Spinal cord (tissue), 10 donors: ENCODE data around the gene RAPGEF1. TPM values are rescaled to one million over a fixed set of nuclear protein-coding genes. Genes with fewer than 3 reads are reported as not detected.
"Not testable (repeated sequence)": the region's sequence is repeated elsewhere in the genome, so short reads cannot be mapped to it uniquely, and the experiment has no call there.

Experiments
- DNase-seq, 6 donors: peaks; one replicate each; pipeline versions ENCODE4 v3.0.0 to v3.0.0-alpha.2; 2013 to 2015; ENCODE audit warnings: low spot score in 6 of 6, low read depth in 4 of 6
- H3K27ac ChIP-seq: one replicate; pipeline ENCODE4 v1.5.1; 2013; ENCODE audit warnings: low read depth, low read length, control low read depth
- H3K27me3 ChIP-seq: one replicate; pipeline ENCODE4 v1.6.1; 2013; ENCODE audit warnings: low read length; ENCODE audit not compliant: control insufficient read depth, insufficient read depth
- H3K36me3 ChIP-seq: one replicate; pipeline ENCODE4 v1.6.1; 2013; ENCODE audit warnings: low read length; ENCODE audit not compliant: control insufficient read depth, insufficient read depth
- H3K4me1 ChIP-seq: one replicate; pipeline ENCODE4 v1.6.1; 2013; ENCODE audit warnings: low read length; ENCODE audit not compliant: control insufficient read depth, insufficient read depth
- H3K4me3 ChIP-seq: one replicate; pipeline ENCODE4 v1.5.1; 2013; ENCODE audit warnings: low read depth, low read length, control low read depth
- H3K9me3 ChIP-seq: one replicate; pipeline ENCODE4 v1.6.1; 2013; ENCODE audit warnings: low read length; ENCODE audit not compliant: control insufficient read depth, insufficient read depth
- WGBS: methylation state at CpG from one replicate; pipeline ENCODE4 v1.1.5; 2013; ENCODE audit warnings: missing lambda C conversion rate; ENCODE audit not compliant: insufficient coverage; 5-methylcytosine and 5-hydroxymethylcytosine counted together
- polyA plus RNA-seq, 2 donors: library from polyadenylated mRNA; unstranded; fragments of 120-200 nt; gene quantifications; one replicate each; pipeline ENCODE4 v1.2.1, GENCODE V29; 2013; ENCODE audit not compliant: insufficient read length in 2 of 2
- total RNA-seq, 2 donors: library from RNA; depleted of rRNA in 1 of 2; stranded (reverse); fragments of 120-200 nt in 1 of 2; fragments of >200 nt in 1 of 2; gene quantifications; one replicate each; pipeline versions ENCODE4 v1.2.3 to v1.2.4, GENCODE V29; 2013 to 2014
- donor health status: healthy.

The RAPGEF1 gene
- total and polyA plus RNA-seq, 4 donors = 39.7 to 175 (median 89.2) TPM

GRCh38 chr9:131554843-131555351, 185.0 kb downstream of the RAPGEF1 start:
- 16% methylated on average over 54 of the region's 54 CpGs for WGBS
- Histone ChIP-seq H3K4me3 (no peak overlapping the region), H3K9me3 (no peaks in the 10 kb centered on the region)

GRCh38 chr9:131554087-131554842, 185.6 kb downstream of the RAPGEF1 start:
- DNase-seq = no peak
- 17% methylated on average over 59 of the region's 60 CpGs for WGBS
- Histone ChIP-seq H3K27me3 (peaks cover 24% of the 10 kb centered on the region), H3K27ac (no peak overlapping the region), H3K4me3 (no peak overlapping the region), H3K9me3 (no peaks in the 10 kb centered on the region), H3K36me3 (peaks cover 15% of the 10 kb centered on the region), H3K4me1 (no peaks in the 10 kb centered on the region)

More at GRCh38 chr9:131554843-131555351, 185.0 kb downstream of the RAPGEF1 start:
- H3K36me3 ChIP-seq = peaks cover 15% of the 10 kb centered on the region
- DNase-seq = no peak
- H3K27me3 ChIP-seq = peaks cover 24% of the 10 kb centered on the region
- no peak overlapping the region for H3K27ac ChIP-seq
- H3K4me1 ChIP-seq = no peaks in the 10 kb centered on the region

GRCh38 chr9:131552030-131552429, 187.8 kb downstream of the RAPGEF1 start:
- no peak for DNase-seq
- H3K27me3 ChIP-seq = peaks cover 30% of the 10 kb centered on the region
- H3K36me3 ChIP-seq = peaks cover 6% of the 10 kb centered on the region
- H3K9me3 ChIP-seq = no peaks in the 10 kb centered on the region
- WGBS = 94% methylated on average over 2 of the region's 6 CpGs
- H3K4me3 ChIP-seq = no peak overlapping the region
- peaks cover under 1% of the 10 kb centered on the region for H3K4me1 ChIP-seq
- H3K27ac ChIP-seq = no peak overlapping the region

GRCh38 chr9:131550465-131550864, 189.4 kb downstream of the RAPGEF1 start:
- H3K4me3 ChIP-seq, H3K9me3 ChIP-seq, DNase-seq, H3K36me3 ChIP-seq, H3K27ac ChIP-seq: not testable (repeated sequence)
- H3K4me1 ChIP-seq = peaks cover 16% of the 10 kb centered on the region
- WGBS = 81% methylated on average over 8 of the region's 8 CpGs
- H3K27me3 ChIP-seq = peaks cover 37% of the 10 kb centered on the region

GRCh38 chr9:131549186-131549585, 190.7 kb downstream of the RAPGEF1 start:
- not testable (repeated sequence) for H3K36me3 ChIP-seq, DNase-seq, H3K9me3 ChIP-seq, H3K27ac ChIP-seq, H3K4me3 ChIP-seq
- Histone ChIP-seq H3K27me3 (peaks cover 39% of the 10 kb centered on the region), H3K4me1 (peaks cover 17% of the 10 kb centered on the region)
- WGBS = 79% methylated on average over 9 of the region's 10 CpGs

- H3K27ac ChIP-seq = no peak overlapping the region
- peaks cover 7% of the 10 kb centered on the region for H3K9me3 ChIP-seq
- peaks cover 32% of the 10 kb centered on the region for H3K27me3 ChIP-seq
- WGBS = 4% methylated on average over 45 of the region's 49 CpGs
- H3K36me3 ChIP-seq = no peaks in the 10 kb centered on the region
- peak overlapping the region; percentile 12 for H3K4me3 ChIP-seq
- DNase-seq = peak in 2 of 6 donors; percentile 52 to 54
- H3K4me1 ChIP-seq = peaks cover 17% of the 10 kb centered on the region
These were observed 193.4 kb downstream of the RAPGEF1 start for GRCh38 chr9:131546336-131547084.

GRCh38 chr9:131545786-131546335, 194.0 kb downstream of the RAPGEF1 start:
- Histone ChIP-seq H3K36me3 (no peaks in the 10 kb centered on the region), H3K9me3 (peaks cover 7% of the 10 kb centered on the region), H3K4me3 (peak overlapping the region; percentile 12), H3K4me1 (peaks cover 17% of the 10 kb centered on the region), H3K27me3 (peaks cover 32% of the 10 kb centered on the region), H3K27ac (no peak overlapping the region)
- WGBS = under 1% methylated on average over 30 of the region's 30 CpGs
- no peak for DNase-seq

- DNase-seq = no peak
- peaks cover 32% of the 10 kb centered on the region for H3K27me3 ChIP-seq
- WGBS = 7% methylated on average over 47 of the region's 50 CpGs
These were observed 194.7 kb downstream of the RAPGEF1 start, which contains the start of gene PRRT1B for GRCh38 chr9:131545003-131545785. Gene PRRT1B (plus strand): TSS chr9:131545523. CDS start chr9:131545616, 93 bp downstream.

GRCh38 chr9:131543141-131543540, 196.7 kb downstream of the RAPGEF1 start:
- Histone ChIP-seq H3K27me3 (peaks cover 32% of the 10 kb centered on the region), H3K4me3 (no peak overlapping the region), H3K4me1 (peaks cover 17% of the 10 kb centered on the region), H3K9me3 (peaks cover 7% of the 10 kb centered on the region), H3K36me3 (no peaks in the 10 kb centered on the region), H3K27ac (no peak overlapping the region)
- no CpG with 5 or more reads among the region's 6 CpGs for WGBS
- DNase-seq = no peak

More at GRCh38 chr9:131545003-131545785, 194.7 kb downstream of the RAPGEF1 start, which contains the start of gene PRRT1B:
- peaks cover 7% of the 10 kb centered on the region for H3K9me3 ChIP-seq
- peaks cover 17% of the 10 kb centered on the region for H3K4me1 ChIP-seq
- H3K4me3 ChIP-seq = peak within 1 kb of the TSS; percentile 12
- H3K27ac ChIP-seq = no peak within 1 kb of the TSS
- H3K36me3 ChIP-seq = no peaks in the 10 kb centered on the region
